HUES6 (cell line): Measurements from ENCODE around the gene DAAM1.

Source experiments
- H3K27ac ChIP-seq: 2 replicates; pipeline ENCODE4 v1.7.0; 2013; ENCODE audit warnings: low read depth, mild to moderate bottlenecking, low read length, inconsistent platforms
- H3K27me3 ChIP-seq: 2 replicates; pipeline ENCODE4 v1.6.1; 2013; ENCODE audit warnings: low read length; ENCODE audit not compliant: control insufficient read depth, insufficient read depth
- H3K36me3 ChIP-seq: 2 replicates; pipeline ENCODE4 v1.6.1; 2013; ENCODE audit warnings: low read length; ENCODE audit not compliant: control insufficient read depth, insufficient read depth
- H3K4me1 ChIP-seq: 2 replicates; pipeline ENCODE4 v1.6.1; 2013; ENCODE audit warnings: low read length; ENCODE audit not compliant: control insufficient read depth, insufficient read depth
- H3K4me3 ChIP-seq: 2 replicates; pipeline ENCODE4 v1.5.1; 2013; ENCODE audit warnings: low read depth, low read length
- H3K9ac ChIP-seq: one replicate; pipeline ENCODE4 v1.6.1; 2013; ENCODE audit warnings: mild to moderate bottlenecking, low read length
- H3K9me3 ChIP-seq: 2 replicates; pipeline ENCODE4 v1.6.1; 2013; ENCODE audit warnings: low read depth, low read length; ENCODE audit not compliant: control insufficient read depth, insufficient read depth

Gene DAAM1

DNA sequence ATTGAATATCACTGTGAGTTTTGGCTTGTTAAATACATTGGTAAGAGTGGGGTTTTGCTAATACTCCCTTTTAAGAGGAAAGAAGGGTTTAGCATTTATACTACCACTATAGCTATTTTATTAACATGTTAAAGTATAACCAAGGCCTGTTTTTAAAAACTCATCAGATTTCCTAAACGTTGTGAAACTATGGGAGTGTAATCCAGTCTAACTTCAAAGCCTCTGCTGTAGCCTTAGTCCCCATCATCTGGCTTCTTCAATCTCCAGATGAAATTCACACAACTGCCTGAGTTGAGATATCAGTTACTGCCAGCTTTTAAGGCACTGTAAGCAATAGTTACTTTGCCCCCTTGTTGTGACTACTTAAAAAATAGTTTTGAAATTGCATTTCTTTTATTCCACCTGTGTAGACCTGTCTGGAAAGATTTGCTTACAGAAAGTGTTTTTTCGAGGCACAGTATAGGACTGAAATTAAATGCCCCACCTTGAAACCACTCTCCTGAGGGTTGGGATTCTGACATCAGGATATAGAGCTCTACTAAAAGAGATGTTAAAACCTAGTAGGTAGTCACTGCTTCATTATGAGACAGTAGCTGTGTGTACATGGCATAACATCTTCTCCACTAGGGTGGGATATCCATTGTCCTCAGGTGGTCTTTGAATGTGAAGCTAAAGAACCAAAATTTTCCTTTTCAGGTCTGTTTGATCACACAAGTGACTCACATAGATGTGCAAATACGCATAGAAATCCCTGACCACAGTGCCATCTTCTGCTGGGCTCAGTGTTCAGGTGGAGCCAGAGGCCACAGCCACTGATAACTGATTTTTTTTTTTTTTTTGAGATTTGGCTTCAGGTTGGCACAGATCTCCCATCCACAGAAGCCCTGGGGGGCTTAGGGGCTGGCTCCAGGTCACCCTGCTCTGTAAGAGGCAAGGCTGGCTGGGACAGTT, 125.5 kb downstream of the DAAM1 start:
- Histone ChIP-seq H3K27me3 (no peaks in the 10 kb centered on the region), H3K9me3 (no peaks in the 10 kb centered on the region), H3K4me3 (no peak overlapping the region), H3K27ac (no peak overlapping the region), H3K9ac (no peak overlapping the region), H3K36me3 (no peaks in the 10 kb centered on the region), H3K4me1 (no peaks in the 10 kb centered on the region)

GRCh38 chr14:59314953-59315599, 126.6 kb downstream of the DAAM1 start:
- H3K36me3 ChIP-seq: no peaks in the 10 kb centered on the region
- H3K9me3 ChIP-seq: no peaks in the 10 kb centered on the region
- H3K27me3 ChIP-seq: no peaks in the 10 kb centered on the region
- H3K4me1 ChIP-seq: no peaks in the 10 kb centered on the region
- no peak overlapping the region for H3K4me3 ChIP-seq
- H3K9ac ChIP-seq: no peak overlapping the region
- no peak overlapping the region for H3K27ac ChIP-seq

DNA sequence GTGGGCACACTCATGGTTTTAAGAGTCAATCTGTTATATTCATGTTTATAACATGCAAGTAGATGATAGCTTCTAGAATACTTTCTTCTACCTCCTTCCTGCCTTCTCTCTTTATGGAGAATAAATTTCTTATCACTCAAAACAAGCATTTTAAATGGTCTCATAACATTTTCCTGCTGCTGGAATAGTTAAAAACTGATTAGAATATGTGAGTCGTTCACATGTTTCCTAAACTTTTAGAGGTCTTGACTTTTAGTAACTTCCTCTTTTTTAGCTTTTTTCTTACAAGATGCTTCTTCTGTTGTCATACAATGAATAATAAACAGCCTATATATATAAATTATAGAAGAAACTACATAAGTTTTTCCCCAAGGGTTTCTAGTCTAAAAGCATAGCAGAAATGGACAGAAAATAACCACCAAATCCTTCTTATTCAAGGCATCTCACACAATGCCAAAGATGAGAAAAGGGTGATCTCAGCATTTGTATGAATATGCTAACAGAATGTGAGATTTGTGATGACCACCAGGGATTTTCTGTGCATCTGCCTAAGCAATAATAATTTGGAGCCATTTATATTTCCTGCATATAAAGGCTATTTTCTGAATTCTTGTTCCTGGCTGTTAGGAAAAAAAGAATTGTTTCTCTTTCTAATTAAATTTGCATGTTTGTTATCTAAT, 127.8 kb downstream of the DAAM1 start:
- Histone ChIP-seq H3K9ac (no peak overlapping the region), H3K4me3 (no peak overlapping the region), H3K27me3 (no peaks in the 10 kb centered on the region), H3K9me3 (no peaks in the 10 kb centered on the region), H3K27ac (no peak overlapping the region), H3K36me3 (no peaks in the 10 kb centered on the region), H3K4me1 (no peaks in the 10 kb centered on the region)

DNA sequence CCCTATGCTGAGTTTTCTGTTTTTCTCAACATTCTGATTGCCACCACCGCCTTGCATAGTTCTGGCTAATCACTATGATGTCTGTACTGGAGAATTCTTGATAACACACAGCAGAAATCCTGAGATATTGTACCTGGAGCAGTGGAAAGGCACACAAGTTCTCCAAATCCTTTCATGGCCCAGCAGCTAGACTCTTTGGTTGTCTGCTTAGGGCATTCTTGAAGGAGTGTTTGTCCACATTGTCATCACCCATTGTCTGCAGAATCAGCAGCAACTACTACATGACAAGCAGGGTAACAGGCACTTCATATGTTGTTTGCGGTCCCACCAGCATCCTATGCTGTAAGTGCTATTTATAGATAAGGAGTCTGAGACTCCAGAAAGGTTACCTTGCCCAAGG, 128.9 kb downstream of the DAAM1 start:
- Histone ChIP-seq H3K36me3 (no peaks in the 10 kb centered on the region), H3K4me3 (no peak overlapping the region), H3K27ac (no peak overlapping the region), H3K9me3 (no peaks in the 10 kb centered on the region), H3K27me3 (no peaks in the 10 kb centered on the region), H3K9ac (no peak overlapping the region), H3K4me1 (no peaks in the 10 kb centered on the region)

DNA sequence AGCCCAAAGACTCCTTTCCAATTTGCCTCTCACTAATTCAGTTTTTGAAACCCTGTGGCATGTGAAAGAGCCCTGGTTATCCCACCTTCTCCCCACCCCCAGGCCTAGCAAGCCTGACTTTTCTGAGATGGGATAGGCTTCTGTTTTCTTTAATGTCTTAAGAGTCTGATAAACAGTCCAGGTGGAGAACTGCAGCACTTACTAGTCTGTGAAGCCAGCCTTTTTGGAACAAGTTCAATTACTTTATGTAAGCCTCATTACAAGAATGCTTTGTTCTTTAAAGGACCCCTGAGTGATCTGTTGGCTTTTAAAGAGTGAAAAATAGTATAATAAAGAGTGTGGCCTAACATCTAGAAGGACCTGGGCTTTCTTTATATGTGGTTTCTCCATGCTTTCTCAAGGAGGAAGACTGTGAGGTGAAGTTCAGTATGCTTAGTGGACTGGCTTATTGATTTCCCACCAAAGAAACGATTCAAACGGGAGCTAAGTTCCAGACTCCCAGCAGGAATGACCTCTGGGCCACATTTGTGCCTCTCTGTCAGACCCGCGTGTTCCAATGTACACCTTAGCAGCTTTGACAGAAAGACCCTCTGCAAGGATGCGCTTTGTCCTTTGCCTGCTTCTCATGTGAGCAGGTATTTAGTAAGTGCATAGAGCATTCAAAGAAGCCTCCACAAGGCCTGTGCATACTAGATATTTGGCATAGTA, 129.5 kb downstream of the DAAM1 start:
- H3K36me3 ChIP-seq: no peaks in the 10 kb centered on the region
- H3K4me3 ChIP-seq: no peak overlapping the region
- H3K9ac ChIP-seq: no peak overlapping the region
- H3K4me1 ChIP-seq: no peaks in the 10 kb centered on the region
- no peaks in the 10 kb centered on the region for H3K9me3 ChIP-seq
- no peak overlapping the region for H3K27ac ChIP-seq
- no peaks in the 10 kb centered on the region for H3K27me3 ChIP-seq

- no peaks in the 10 kb centered on the region for H3K4me1 ChIP-seq
- H3K27me3 ChIP-seq: no peaks in the 10 kb centered on the region
- no peak overlapping the region for H3K4me3 ChIP-seq
- no peak overlapping the region for H3K27ac ChIP-seq
- H3K9me3 ChIP-seq: no peaks in the 10 kb centered on the region
- H3K9ac ChIP-seq: no peak overlapping the region
- H3K36me3 ChIP-seq: no peaks in the 10 kb centered on the region
These were observed 130.4 kb downstream of the DAAM1 start for GRCh38 chr14:59318908-59319307.

GRCh38 chr14:59320361-59320760, 131.9 kb downstream of the DAAM1 start:
- H3K36me3 ChIP-seq: no peaks in the 10 kb centered on the region
- H3K4me3 ChIP-seq: no peak overlapping the region

DNA sequence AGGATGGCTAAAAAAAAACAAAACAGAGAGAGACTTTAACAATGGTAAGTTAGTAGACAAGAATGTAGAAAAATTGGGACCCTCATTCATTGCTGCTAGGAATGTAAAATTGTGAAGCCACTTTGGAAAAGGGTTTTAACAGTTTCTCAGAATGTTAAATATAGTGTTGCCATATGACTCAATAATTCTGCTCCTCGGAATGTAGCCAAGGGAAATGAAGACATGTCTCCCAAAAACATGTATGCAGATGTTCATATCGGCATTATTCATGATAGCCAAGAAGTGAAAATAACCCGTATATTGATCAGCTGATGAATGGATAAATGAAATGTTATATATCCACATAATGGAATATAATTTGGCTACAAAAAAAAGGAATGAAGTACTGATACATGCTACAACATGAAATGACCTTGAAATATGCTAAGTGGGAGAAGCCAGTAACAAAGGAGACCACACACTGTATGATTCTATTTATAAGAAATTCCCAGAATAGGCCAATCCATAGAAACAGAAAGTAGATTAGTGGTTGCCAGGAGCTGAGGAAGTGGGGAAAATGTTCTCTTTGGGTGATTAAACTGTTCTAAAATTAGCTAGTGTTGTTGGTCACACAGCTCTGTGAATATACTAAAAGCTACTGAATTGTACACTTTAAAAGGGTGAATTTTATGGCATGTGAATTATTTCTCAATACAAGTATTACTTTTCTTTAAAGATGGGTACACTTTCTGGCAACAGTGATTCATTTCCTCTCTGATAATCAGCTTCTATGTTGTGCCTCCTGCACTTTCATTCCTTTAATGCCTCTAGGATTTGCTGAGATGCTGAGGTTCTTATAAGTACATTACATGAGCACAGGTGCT, 132.5 kb downstream of the DAAM1 start:
- H3K27ac ChIP-seq: no peak overlapping the region
- no peaks in the 10 kb centered on the region for H3K27me3 ChIP-seq
- no peaks in the 10 kb centered on the region for H3K4me1 ChIP-seq
- peaks cover 5% of the 10 kb centered on the region for H3K36me3 ChIP-seq
- no peak overlapping the region for H3K9ac ChIP-seq
- H3K9me3 ChIP-seq: no peaks in the 10 kb centered on the region
- H3K4me3 ChIP-seq: no peak overlapping the region

More at GRCh38 chr14:59320361-59320760, 131.9 kb downstream of the DAAM1 start:
- Histone ChIP-seq H3K27me3 (no peaks in the 10 kb centered on the region), H3K4me1 (no peaks in the 10 kb centered on the region), H3K9ac (no peak overlapping the region), H3K27ac (no peak overlapping the region), H3K9me3 (no peaks in the 10 kb centered on the region)

DNA sequence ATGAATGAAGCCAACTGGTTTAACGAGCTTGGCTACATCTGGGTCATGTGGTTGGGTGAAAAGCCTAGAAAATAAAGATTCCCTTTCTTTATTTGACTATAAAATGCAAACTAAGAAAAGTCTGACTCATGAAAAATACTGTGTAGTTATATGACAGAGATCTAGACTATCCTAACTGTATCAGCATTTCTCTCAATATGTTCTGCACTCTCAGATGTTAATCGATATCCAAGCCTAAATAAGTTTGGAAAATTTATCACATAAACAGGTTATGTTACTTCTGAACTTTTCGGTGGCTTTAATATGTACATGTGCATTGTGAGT, 133.1 kb downstream of the DAAM1 start:
- no peak overlapping the region for H3K4me3 ChIP-seq
- no peak overlapping the region for H3K9ac ChIP-seq
- H3K27ac ChIP-seq: no peak overlapping the region

GRCh38 chr14:59325906-59326305, 137.4 kb downstream of the DAAM1 start:
- H3K4me1 ChIP-seq: peaks cover 27% of the 10 kb centered on the region
- H3K27ac ChIP-seq: no peak overlapping the region
- peaks cover 9% of the 10 kb centered on the region for H3K36me3 ChIP-seq
- no peak overlapping the region for H3K4me3 ChIP-seq
- H3K9ac ChIP-seq: no peak overlapping the region
- H3K27me3 ChIP-seq: no peaks in the 10 kb centered on the region
- H3K9me3 ChIP-seq: no peaks in the 10 kb centered on the region

More for the DNA sequence above, 133.1 kb downstream of the DAAM1 start:
- H3K27me3 ChIP-seq: no peaks in the 10 kb centered on the region
- H3K4me1 ChIP-seq: no peaks in the 10 kb centered on the region
- H3K36me3 ChIP-seq: peaks cover 8% of the 10 kb centered on the region
- H3K9me3 ChIP-seq: no peaks in the 10 kb centered on the region
